ENCODE measurements around the gene CD48.

- TF ChIP-seq EZH2 (IDR thresholded peaks at IDR 0.05; ENCODE audit: borderline replicate concordance, low read depth, low read length, poor library complexity, severe bottlenecking) (no peak), CTCF (conservative IDR thresholded peaks at IDR 0.05; ENCODE audit: low read depth, low read length) (no peak)
Observed at GRCh38 chr1:160717306-160717705, 5.7 kb upstream of the CD48 start.
